Mesodermal cell (in vitro differentiated cells): ENCODE results near the gene FICD.

Experiments used
- H3K27ac ChIP-seq: 2 replicates; pipeline ENCODE4 v1.7.0; 2013; ENCODE audit warnings: mild to moderate bottlenecking, low read depth, low read length, moderate library complexity; ENCODE audit not compliant: severe bottlenecking
- H3K36me3 ChIP-seq: 2 replicates; pipeline ENCODE4 v1.7.1; 2013; ENCODE audit warnings: mild to moderate bottlenecking, low read length, moderate library complexity; ENCODE audit not compliant: control insufficient read depth, insufficient read depth
- H3K4me1 ChIP-seq: one replicate; pipeline ENCODE4 v1.7.1; 2013; ENCODE audit warnings: mild to moderate bottlenecking, low read length; ENCODE audit not compliant: insufficient read depth, control insufficient read depth, poor library complexity, severe bottlenecking
- H3K4me3 ChIP-seq: 2 replicates; pipeline ENCODE4 v1.7.0; 2013; ENCODE audit warnings: low read length, control low read depth, mild to moderate bottlenecking; ENCODE audit not compliant: insufficient read depth, poor library complexity, severe bottlenecking; ENCODE audit errors: extremely low read depth
- H3K9me3 ChIP-seq: 2 replicates; pipeline ENCODE4 v1.7.1; 2013; ENCODE audit warnings: mild to moderate bottlenecking, low read length, moderate library complexity; ENCODE audit not compliant: control insufficient read depth
- WGBS, 2 experiments: methylation state at CpG; one replicate each; pipeline ENCODE4 v1.1.5; 2013; ENCODE audit warnings: missing lambda C conversion rate in 2 of 2; ENCODE audit not compliant: insufficient coverage in 2 of 2; 5-methylcytosine and 5-hydroxymethylcytosine counted together

Gene FICD

GRCh38 chr12:108567406-108568337 is 52.6 kb downstream of the FICD start:
- Histone ChIP-seq H3K36me3 (peaks cover 61% of the 10 kb centered on the region), H3K27ac (no peak overlapping the region), H3K4me1 (no peaks in the 10 kb centered on the region)

GRCh38 chr12:108568338-108569154 is 53.5 kb downstream of the FICD start:
- H3K36me3 ChIP-seq: peaks cover 61% of the 10 kb centered on the region
- no peak overlapping the region for H3K27ac ChIP-seq
- no peak overlapping the region for H3K4me3 ChIP-seq
- 95 to 96% methylated on average over 8 to 10 of the region's 10 CpGs for WGBS, 2 experiments
- H3K4me1 ChIP-seq: no peaks in the 10 kb centered on the region
- no peaks in the 10 kb centered on the region for H3K9me3 ChIP-seq

More at GRCh38 chr12:108567406-108568337, 52.6 kb downstream of the FICD start:
- Histone ChIP-seq H3K9me3 (no peaks in the 10 kb centered on the region), H3K4me3 (no peak overlapping the region)
- 92 to 94% methylated on average over 4 to 5 of the region's 7 CpGs for WGBS, 2 experiments
